Tibial nerve (tissue), 3 donors: ENCODE measurements around the gene MYO1D.

Experiments used
- POLR2A ChIP-seq, 2 donors: fragments of 450-650 bp; IDR thresholded peaks; one replicate each; pipeline ENCODE4 v1.6.1; 2017; ENCODE audit warnings: antibody characterized with exemption in 2 of 2, mild to moderate bottlenecking in 2 of 2, moderate library complexity in 2 of 2
- TF ChIP-seq, protein P1 (sequence below), 5 experiments: fragments of 200-600 bp in 3 of 5; fragments of 450-650 bp in 2 of 5; sonication (generic) in 3 of 5; IDR thresholded peaks; one replicate each; pipeline ENCODE4 v1.5.1; 2016 to 2019; ENCODE audit warnings: antibody characterized with exemption in 5 of 5, mild to moderate bottlenecking in 3 of 5, moderate library complexity in 2 of 5

DNA sequence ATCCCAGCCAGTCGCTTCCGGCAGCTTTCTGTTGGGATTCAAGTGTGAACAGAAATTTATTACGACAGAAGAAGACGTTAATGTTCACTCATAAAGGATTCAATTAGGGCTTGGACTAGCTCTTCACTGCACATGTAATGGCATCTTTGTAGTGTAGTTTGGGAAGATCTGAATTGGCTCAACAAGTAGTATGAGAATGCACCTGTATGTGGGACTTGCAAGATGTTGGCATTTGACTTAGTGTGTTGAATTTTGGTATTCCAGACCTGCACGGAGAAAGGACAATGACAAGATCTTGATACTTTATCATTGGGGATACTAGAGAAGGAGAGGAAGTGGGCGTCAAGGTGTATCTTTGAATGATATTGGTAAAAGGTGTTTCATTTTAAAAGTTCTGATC is 431.4 kb downstream of the MYO1D start:
- TF ChIP-seq, protein P1, sequence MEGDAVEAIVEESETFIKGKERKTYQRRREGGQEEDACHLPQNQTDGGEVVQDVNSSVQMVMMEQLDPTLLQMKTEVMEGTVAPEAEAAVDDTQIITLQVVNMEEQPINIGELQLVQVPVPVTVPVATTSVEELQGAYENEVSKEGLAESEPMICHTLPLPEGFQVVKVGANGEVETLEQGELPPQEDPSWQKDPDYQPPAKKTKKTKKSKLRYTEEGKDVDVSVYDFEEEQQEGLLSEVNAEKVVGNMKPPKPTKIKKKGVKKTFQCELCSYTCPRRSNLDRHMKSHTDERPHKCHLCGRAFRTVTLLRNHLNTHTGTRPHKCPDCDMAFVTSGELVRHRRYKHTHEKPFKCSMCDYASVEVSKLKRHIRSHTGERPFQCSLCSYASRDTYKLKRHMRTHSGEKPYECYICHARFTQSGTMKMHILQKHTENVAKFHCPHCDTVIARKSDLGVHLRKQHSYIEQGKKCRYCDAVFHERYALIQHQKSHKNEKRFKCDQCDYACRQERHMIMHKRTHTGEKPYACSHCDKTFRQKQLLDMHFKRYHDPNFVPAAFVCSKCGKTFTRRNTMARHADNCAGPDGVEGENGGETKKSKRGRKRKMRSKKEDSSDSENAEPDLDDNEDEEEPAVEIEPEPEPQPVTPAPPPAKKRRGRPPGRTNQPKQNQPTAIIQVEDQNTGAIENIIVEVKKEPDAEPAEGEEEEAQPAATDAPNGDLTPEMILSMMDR (IDR thresholded peaks at IDR 0.05), result no peak
- TF ChIP-seq POLR2A (IDR thresholded peaks at IDR 0.05), result no peak
